NCI-H146 treated with DMSO at 0.1 percent for 48 hours (cell line): ENCODE results near the gene DPPA2.
"Not testable (repeated sequence)": the region's sequence is repeated elsewhere in the genome, so short reads cannot be mapped to it uniquely, and the experiment has no call there.

ENCODE experiments used
- DNase-seq: peaks from one replicate; lab custom pipeline; 2025; ENCODE audit not compliant: unreplicated experiment; lab: John Stamatoyannopoulos, UW

Gene DPPA2

DNA sequence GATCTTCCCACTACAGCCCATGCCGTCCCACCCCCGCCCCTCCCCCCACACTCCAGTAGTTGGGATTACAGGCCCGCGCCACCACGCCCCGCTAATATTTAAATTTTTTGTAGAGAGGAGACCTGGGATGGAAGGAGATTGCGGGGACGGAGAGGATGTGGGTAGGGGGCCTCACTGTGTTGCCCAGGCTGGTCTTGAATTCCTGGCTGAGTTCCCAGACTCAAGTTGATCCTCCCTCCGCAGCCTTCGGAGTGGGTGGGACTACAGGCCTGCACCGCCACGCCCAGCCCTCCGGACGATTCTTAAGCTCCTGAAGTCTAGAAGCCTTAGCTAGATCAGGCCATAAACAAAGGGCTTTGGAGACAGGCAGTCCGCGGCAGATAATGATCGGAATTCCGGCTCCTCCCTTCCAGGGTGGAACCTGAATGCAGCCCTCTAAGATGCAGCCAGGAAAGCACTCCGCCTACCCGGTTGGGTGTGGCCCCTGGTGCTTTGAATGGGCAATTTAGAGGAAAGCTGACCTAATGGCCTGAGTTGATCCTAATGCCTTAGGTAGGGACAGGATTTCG is at the start of gene DPPA2:
Gene DPPA2, minus strand, starts transcription at position 356 of the 569 bp plus-strand sequence. CDS start 1,975 bp downstream, outside the sequence.
- no peak for DNase-seq

GRCh38 chr3:109364088-109364487 is 47.8 kb upstream of the DPPA2 start:
- DNase-seq, result no peak

DNA sequence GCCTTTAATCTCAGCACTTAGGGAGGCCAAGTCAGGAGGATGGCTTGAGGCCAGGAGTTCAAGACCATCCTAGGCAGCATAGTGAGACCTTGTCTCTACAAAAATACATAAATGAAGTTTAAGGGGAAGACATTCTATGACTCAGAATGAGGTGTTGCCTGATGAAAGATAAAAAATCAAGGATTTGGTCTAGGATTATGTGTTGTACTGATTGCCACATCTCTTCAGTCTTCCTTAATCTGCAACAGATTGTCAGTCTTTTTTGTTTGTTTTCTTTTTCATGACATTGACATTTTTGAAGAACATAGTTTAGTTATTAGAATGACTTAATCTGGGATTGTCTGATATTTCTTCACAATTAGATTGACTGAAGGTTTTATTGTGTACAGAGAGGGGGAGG is 47.3 kb upstream of the DPPA2 start:
- DNase-seq, result no peak

DNA sequence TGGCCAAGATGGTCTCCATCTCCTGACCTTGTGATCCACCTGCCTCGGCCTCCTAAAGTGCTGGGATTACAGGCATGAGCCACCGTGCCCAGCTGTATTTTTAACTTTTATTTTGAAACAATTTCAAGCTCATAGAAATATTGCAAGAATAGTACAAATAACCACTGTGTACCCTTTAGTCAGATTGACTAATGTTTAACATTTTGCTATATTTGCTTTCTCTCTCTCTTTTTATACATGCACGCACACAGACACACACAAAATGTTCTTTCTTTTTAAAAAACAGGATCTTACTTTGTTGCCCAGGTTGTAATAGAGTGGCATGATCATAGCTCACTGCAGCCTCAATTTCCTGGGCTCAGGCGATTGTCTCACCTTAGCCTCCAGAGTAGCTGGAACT is 46.5 kb upstream of the DPPA2 start:
- no peak for DNase-seq

- not testable (repeated sequence) for DNase-seq
Measured at GRCh38 chr3:109358809-109359208, 42.5 kb upstream of the DPPA2 start.

DNA sequence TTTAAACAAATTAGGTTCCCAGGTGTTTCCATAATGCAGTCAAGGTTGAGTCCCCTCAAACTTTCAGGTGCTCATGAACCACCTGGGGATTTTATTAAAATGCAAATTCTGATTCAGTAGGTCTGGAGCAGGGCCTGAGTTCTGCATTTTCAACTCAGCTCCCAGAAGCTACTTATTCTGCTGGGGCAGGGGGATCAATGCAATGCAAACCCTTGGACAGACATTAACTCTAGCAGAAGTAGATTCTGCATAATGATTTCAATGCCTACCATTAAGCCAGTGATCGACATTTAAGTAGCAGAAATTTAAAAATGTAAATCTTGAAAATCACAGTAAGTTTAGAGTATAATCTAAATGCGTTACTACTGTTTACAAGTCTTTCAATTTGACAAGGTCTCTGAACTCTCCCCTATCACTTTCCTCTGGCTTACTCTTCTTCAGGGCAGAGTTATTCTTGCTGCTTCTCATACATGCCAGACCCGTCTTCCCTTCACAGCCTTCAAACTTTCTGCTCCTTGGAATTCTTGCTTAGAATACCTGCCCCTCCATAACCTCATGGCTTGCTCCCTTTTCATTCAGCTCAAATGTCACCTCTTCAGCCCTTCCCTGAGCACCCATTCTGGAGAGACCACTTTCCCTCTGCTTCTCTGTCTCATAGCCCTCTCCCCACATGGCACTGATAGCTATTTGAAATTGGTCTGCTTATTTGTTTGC is 40.3 kb upstream of the DPPA2 start:
- no peak for DNase-seq

DNA sequence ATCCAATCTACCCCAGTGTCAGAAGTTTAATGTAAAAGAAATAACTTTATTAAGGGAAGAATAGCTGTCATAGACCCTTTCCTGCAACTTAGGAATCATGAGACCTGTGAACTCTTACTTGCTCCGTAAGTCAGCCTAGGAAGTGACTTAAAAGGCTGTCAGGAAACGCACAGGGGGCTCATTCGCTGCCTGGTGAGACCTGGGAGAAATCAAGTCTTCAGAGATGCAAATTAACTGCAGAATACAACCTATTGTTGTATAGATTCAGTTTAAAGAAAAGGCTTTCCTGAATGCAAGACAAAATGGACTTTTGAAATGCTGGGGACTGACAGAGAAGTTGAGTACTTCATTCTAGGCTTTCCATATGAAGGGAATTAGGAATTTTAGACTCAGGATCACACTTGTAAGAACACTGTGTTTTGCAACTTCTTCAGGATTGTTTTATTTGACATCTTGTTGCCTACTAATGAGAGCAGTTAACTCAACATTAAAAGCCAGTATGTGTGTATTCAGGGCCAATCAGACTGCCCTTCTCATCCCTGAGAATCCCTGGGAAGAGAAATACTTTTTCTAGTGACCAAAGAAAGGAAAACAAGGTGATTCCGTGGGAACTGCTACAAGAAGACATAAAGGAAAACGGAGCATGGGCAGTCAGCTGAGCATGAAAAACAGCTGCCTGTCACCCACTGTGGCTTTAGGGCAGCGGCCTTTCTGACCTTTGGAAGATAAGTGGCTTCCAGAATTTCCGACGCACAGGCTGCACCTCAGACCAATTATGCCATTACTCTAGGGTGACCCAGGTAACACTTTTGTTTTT is 39.5 kb upstream of the DPPA2 start:
- DNase-seq, result no peak

DNA sequence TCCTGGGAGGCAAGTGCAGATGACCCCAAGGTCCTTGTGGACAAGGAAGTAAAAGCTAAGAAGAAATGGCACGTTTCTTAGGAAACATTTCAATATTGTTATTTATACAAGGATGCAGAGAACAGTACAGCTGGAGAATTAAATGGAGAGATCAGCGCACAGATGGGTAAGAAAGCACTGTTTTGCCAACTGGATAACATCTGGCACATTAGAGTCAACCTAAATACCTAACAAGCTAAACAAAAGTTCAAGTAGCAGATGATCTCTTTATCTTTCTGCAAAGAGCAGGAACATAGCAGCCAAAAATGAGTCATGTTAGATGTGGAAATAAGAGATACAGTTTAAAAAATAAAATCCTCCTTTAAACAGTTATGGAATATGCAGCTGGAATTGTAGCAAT is 36.7 kb upstream of the DPPA2 start:
- no peak for DNase-seq

DNA sequence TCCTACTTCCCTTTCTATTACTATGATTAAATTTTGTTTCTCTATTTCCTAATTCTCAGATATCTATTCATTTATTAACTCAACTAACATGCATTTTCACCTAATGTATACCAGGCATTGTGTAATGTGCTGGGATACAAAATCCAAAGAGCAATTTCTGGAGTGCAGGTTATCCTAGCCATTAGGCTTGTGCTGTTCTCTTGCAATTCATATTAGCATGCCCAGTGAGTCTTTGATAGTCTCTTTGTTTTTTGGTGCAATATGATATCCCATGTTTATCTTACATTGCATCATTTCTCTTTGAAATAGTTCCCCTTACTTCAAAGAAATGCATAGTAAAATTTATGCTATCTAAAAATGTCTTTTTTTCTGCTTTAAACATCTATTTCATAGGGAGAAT is 34.9 kb upstream of the DPPA2 start:
- DNase-seq, result no peak

DNA sequence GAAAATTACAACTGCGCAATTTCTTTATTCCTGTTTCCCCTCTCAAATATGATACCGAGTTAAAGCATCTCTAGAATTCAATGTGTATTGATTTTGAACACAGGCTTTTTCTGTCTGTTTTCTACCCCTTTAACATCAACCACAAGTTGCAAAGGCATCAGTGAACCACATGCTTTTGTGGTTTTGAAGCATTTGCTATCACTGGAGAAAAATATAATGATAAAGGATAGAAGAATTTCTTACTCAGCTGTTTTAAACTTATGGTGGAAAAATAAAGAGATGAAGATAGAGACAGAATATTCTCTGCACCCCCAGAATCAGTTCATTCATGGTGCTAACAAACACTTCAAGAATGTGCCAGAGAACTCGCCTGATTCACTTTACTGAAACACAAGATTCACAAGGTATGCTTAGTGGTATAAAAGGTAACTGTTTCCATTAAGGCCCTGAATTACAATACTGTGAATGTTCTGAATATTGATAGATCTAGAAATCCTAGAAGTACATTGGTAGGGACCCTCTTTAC is 30.5 kb upstream of the DPPA2 start:
- DNase-seq, result no peak

DNA sequence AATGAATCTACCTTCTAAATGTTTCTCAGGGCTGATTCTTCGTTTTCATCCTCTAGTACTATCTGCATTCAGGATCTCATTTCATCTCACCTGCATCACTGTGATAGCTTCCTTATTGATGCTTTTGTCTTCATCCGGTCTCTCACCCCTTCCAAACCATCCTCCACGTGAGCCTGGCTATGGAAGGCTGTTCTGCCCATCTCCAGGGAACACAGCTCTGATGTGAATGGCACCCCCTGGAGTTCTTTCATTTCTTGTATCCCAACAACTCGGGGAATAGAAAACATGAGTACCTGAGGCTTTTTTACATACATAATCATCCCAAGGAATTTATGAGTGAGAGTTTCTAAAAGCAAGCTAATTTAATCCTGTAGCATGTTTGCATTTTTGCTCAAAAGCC is 29.8 kb upstream of the DPPA2 start:
- no peak for DNase-seq

DNA sequence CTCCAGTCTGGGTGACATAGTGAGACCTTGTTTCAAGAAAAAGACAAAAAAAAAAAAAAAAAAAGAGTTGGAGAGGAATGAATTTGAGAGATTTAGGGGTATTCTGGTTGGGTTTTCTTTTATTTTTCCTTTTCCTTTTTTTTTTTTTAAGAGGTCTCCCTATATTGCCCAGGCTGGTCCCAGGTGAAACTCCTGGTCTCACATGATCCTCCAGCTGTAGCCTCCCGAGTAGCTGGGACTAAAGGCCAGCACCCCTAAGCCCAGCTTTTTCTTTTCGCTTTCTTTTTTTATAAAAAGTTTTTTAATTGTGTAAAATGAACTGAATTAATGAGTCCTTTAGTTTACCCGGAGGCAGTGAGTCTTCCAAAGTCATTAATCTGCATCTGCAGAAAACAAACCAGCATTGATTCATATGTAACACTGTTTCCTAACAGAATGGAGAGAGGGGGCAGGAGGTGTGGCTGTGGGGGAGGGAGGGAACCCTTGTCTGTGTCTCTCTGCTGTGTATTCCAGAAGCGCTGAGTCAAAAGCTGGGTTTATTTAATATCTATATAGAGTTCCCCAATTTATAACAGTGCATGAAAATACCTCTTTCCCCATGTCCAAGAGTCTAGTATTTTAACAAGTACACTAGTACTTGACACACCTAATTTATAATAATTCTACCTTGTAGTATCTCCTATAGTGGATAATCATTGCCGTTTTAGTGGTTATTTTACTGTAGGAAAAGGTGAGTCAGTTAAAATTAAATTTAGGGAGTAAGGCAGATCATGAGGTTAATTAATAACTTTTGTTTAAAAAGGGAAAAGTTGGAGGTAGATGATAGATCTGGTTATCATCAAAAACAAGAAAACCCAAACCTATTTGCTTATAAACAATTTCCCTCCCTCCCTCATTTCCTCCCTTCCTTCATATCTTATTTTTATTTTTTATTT is 23.7 kb upstream of the DPPA2 start:
- no peak for DNase-seq

- no peak for DNase-seq
Measured at GRCh38 chr3:109339197-109339596, 22.9 kb upstream of the DPPA2 start.

DNA sequence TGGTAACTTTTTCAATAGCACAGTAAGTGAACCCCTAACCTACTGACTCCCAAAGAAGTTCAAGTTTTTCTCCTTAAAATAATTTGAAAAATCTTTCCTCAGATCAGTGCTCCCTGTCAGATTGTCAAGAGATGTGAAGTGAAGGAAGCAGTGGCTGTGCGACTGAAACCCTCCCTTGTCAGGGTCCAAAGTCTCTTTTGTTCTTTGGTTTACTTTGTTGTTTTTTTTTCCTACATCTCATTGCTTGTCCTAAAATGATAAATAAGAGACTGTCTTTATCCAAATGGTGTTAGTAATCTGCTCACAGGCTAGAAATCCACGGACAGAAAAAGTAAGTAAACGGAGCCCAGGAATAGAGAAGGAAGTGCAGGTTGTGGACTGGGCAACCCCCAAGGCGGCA is 22.0 kb upstream of the DPPA2 start:
- no peak for DNase-seq

DNA sequence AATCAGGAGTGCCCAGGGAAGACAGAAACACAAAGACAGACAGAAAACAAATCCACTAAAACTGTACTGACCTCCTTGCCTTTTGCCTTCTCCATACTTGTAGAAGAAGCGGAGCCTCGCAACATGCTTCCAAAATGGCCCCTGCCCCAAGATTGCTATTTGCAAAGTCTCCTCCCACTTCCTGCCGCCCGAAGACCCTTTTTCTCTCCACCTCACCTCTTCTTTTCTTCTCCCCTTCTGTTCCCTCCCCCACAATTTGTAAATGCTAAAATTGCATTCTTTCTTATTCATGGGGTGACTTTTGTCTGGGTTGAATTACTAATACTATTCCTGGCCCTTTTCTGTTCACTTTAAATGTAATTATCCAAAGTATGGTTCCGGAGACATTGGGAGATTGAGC is 21.1 kb upstream of the DPPA2 start, which contains the start of gene DPPA4:
Gene DPPA4, minus strand, starts transcription at position 154 of the 400 bp plus-strand sequence. Its CDS starts 29 bp downstream, at position 125.
- no peak for DNase-seq

DNA sequence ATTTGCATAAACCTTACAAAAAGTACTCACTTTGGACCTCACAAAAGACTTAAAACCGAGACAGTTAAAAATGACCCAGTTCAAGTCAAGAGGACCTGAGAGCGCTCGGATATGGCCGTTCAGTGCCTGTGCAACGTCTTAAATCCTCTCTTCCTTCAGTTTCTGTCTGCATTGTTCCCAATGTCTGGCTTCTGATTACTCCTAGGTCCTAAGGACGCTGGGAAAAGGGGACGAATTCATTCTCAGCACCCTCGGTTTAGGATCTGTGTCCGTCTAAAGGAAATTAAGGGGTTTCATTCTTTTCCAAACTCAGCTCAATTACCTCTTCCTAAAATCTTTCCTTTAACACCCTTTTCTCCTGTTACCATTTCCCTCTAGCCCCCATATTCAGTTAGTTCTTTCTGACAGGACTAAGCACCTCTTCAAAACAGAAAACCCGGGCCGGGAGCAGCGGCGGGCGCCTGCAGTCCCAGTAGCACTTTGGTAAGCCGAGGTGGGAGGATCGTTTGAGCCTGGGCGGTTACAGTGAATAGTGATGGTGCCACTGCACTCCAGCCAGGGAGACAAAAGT is 20.1 kb upstream of the DPPA2 start:
- DNase-seq, result no peak

- DNase-seq, result no peak
Measured at GRCh38 chr3:109334572-109334971, 18.3 kb upstream of the DPPA2 start.

- DNase-seq, result no peak
Measured at GRCh38 chr3:109331692-109332091, 15.4 kb upstream of the DPPA2 start.

- DNase-seq, result no peak
Measured at GRCh38 chr3:109330405-109330804, 14.1 kb upstream of the DPPA2 start.

DNA sequence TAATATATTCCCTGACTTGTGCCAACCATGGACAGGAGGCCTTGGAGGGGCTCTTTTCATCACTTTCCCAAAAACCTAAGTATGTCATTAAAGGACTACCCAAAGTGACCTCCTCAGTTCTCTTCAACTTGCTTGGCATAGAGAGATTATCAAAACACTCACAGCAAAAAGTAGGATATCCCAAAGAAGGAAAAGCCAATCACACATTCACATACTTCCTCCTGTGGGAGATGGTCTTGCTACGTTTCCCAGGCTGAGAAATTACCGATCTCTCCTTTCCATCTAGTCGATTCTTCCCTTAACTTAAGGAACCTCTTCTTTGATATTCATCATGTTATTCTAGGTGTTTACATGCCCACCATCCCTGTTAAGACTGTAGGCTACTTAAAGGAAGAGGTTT is 11.9 kb upstream of the DPPA2 start:
- no peak for DNase-seq
